HEK293 (cell line): Measurements from ENCODE around the gene SAMD5.

ENCODE experiments used
- CTCF ChIA-PET: fragments of 350-600 bp; formaldehyde crosslinking; extraction: SDS; loops from one replicate; lab custom pipeline; 2021; ENCODE audit warnings: antibody characterized with exemption; lab: Yijun Ruan, JAX
- POLR2A ChIA-PET: fragments of 300-600 bp; formaldehyde crosslinking; extraction: SDS; loops from one replicate; lab custom pipeline; 2020; ENCODE audit warnings: antibody characterized with exemption, inconsistent platforms; lab: Yijun Ruan, JAX
- H3K27ac ChIP-seq: fragments of 200-500 bp; sonication (Bioruptor generic); 2 replicates; pipeline ENCODE4 v1.5.1; 2014; ENCODE audit warnings: low read depth, low read length, control low read depth, inconsistent platforms; ENCODE audit errors: extremely low read depth
- H3K36me3 ChIP-seq, 2 experiments: fragments of 200-500 bp in 1 of 2; sonication (Bioruptor generic) in 1 of 2; 1 replicate in 1 of 2; 2 replicates in 1 of 2; pipeline ENCODE4 v1.5.1; 2014 to 2017; ENCODE audit warnings: inconsistent platforms in 2 of 2, low read length in 2 of 2; ENCODE audit not compliant: control insufficient read depth in 2 of 2, insufficient read depth in 1 of 2
- H3K4me1 ChIP-seq: fragments of 200-500 bp; sonication (Bioruptor generic); 2 replicates; pipeline ENCODE4 v1.5.1; 2014; ENCODE audit warnings: mild to moderate bottlenecking, low read length, inconsistent platforms; ENCODE audit not compliant: control insufficient read depth, insufficient read depth
- H3K4me3 ChIP-seq: 2 replicates; pipeline ENCODE4 v1.5.1; 2011; ENCODE audit warnings: low read depth, mild to moderate bottlenecking, control low read depth, low read length, moderate library complexity
- H3K9me3 ChIP-seq: fragments of 200-500 bp; sonication (Bioruptor generic); 2 replicates; pipeline ENCODE4 v1.5.1; 2014; ENCODE audit warnings: low read depth, low read length, inconsistent platforms; ENCODE audit not compliant: control insufficient read depth, insufficient read depth
- GLI2 ChIP-seq: fragments of 450-650 bp; formaldehyde crosslinking; IDR thresholded peaks from 2 replicates; pipeline ENCODE4; 2017; ENCODE audit warnings: missing biosample characterization, missing genetic modification characterization, low read depth, borderline replicate concordance
- HOXA7 ChIP-seq: sonication (generic); formaldehyde crosslinking; IDR thresholded peaks from 2 replicates; pipeline ENCODE4 v1.8.1; 2022; ENCODE audit warnings: missing genetic modification reagents, borderline replicate concordance
- IKZF3 ChIP-seq: fragments of 450-650 bp; IDR thresholded peaks from 2 replicates; pipeline ENCODE4 v1.5.0; 2018; ENCODE audit warnings: missing biosample characterization, mild to moderate bottlenecking, missing genetic modification characterization, moderate library complexity
- YY1 ChIP-seq: fragments of 450-650 bp; formaldehyde crosslinking; IDR thresholded peaks from 2 replicates; pipeline ENCODE4 v1.5.1; 2018; ENCODE audit warnings: missing biosample characterization, missing genetic modification characterization
- ZBTB20 ChIP-seq: fragments of 450-650 bp; formaldehyde crosslinking; IDR thresholded peaks from 2 replicates; pipeline ENCODE4 v1.5.1; 2016; ENCODE audit warnings: missing biosample characterization, missing genetic modification characterization
- ZFP3 ChIP-seq: fragments of 450-650 bp; formaldehyde crosslinking; IDR thresholded peaks from 2 replicates; pipeline ENCODE4 v1.5.1; 2016; ENCODE audit warnings: low read depth, missing biosample characterization, missing genetic modification characterization
- ZNF112 ChIP-seq: fragments of 450-650 bp; formaldehyde crosslinking; IDR thresholded peaks from 2 replicates; pipeline ENCODE4 v1.5.0; 2017; ENCODE audit warnings: missing biosample characterization, missing genetic modification characterization
- ZNF19 ChIP-seq: fragments of 450-650 bp; formaldehyde crosslinking; IDR thresholded peaks from 2 replicates; pipeline ENCODE4; 2016; ENCODE audit warnings: missing biosample characterization, missing genetic modification characterization, low read depth
- ZNF221 ChIP-seq: fragments of 450-650 bp; formaldehyde crosslinking; IDR thresholded peaks from 2 replicates; pipeline ENCODE4 v1.5.1; 2017; ENCODE audit warnings: missing biosample characterization, missing genetic modification characterization, borderline replicate concordance
- ZNF433 ChIP-seq: fragments of 450-650 bp; formaldehyde crosslinking; IDR thresholded peaks from 2 replicates; pipeline ENCODE4 v1.5.1; 2016; ENCODE audit warnings: missing biosample characterization, missing genetic modification characterization, low read depth
- ZNF600 ChIP-seq: fragments of 450-650 bp; formaldehyde crosslinking; IDR thresholded peaks from 2 replicates; pipeline ENCODE4 v1.5.1; 2016; ENCODE audit warnings: missing biosample characterization, missing genetic modification characterization
- ZNF658 ChIP-seq: fragments of 450-650 bp; formaldehyde crosslinking; IDR thresholded peaks from 2 replicates; pipeline ENCODE4; 2016; ENCODE audit warnings: missing biosample characterization, missing genetic modification characterization
- ZNF660 ChIP-seq: fragments of 450-650 bp; IDR thresholded peaks from 2 replicates; pipeline ENCODE4 v1.5.1; 2018; ENCODE audit warnings: missing biosample characterization, mild to moderate bottlenecking, missing genetic modification characterization
- TF ChIP-seq, protein P1 (sequence below): fragments of 450-650 bp; IDR thresholded peaks from 2 replicates; pipeline ENCODE4 v1.5.1; 2018; ENCODE audit warnings: missing biosample characterization, missing genetic modification characterization
- TF ChIP-seq, protein P2 (sequence below): fragments of 450-650 bp; formaldehyde crosslinking; IDR thresholded peaks from 2 replicates; pipeline ENCODE4 v1.5.1; 2016; ENCODE audit warnings: missing biosample characterization, missing genetic modification characterization, borderline replicate concordance
- TF ChIP-seq, protein P3 (sequence below): fragments of 450-650 bp; formaldehyde crosslinking; IDR thresholded peaks from 2 replicates; pipeline ENCODE4 v1.5.1; 2017; ENCODE audit warnings: missing biosample characterization, missing genetic modification characterization

SAMD5 gene

DNA sequence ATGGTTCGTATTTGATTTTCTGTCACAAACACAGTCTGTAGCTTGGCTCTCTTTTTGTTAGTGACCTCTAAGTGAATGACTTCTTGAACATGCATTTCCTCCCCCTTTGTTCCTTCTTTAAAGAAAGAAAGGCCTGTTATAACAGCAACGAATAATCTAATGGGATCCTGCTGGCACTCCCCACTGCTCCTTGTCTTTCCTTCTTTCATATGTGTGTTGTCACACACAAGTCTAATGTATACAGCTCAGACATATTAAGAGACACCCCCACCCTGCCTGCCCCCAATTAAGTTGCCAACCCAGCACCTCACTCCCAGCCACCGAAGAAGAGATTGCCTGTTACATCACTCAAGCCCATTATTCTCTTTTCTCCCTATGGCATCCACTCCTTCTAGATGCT, 4.9 kb upstream of the SAMD5 start:
- TF ChIP-seq ZNF19 (tag by site-specific recombination) (no peak), ZNF221 (tag by site-specific recombination) (no peak), IKZF3 (tag by site-specific recombination) (no peak), GLI2 (tag by site-specific recombination) (no peak), ZBTB20 (tag by site-specific recombination) (no peak), ZNF600 (tag by site-specific recombination) (no peak)
- TF ChIP-seq, protein P1, sequence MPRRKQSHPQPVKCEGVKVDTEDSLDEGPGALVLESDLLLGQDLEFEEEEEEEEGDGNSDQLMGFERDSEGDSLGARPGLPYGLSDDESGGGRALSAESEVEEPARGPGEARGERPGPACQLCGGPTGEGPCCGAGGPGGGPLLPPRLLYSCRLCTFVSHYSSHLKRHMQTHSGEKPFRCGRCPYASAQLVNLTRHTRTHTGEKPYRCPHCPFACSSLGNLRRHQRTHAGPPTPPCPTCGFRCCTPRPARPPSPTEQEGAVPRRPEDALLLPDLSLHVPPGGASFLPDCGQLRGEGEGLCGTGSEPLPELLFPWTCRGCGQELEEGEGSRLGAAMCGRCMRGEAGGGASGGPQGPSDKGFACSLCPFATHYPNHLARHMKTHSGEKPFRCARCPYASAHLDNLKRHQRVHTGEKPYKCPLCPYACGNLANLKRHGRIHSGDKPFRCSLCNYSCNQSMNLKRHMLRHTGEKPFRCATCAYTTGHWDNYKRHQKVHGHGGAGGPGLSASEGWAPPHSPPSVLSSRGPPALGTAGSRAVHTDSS (tag by site-specific recombination) = no peak
- TF ChIP-seq, protein P2, sequence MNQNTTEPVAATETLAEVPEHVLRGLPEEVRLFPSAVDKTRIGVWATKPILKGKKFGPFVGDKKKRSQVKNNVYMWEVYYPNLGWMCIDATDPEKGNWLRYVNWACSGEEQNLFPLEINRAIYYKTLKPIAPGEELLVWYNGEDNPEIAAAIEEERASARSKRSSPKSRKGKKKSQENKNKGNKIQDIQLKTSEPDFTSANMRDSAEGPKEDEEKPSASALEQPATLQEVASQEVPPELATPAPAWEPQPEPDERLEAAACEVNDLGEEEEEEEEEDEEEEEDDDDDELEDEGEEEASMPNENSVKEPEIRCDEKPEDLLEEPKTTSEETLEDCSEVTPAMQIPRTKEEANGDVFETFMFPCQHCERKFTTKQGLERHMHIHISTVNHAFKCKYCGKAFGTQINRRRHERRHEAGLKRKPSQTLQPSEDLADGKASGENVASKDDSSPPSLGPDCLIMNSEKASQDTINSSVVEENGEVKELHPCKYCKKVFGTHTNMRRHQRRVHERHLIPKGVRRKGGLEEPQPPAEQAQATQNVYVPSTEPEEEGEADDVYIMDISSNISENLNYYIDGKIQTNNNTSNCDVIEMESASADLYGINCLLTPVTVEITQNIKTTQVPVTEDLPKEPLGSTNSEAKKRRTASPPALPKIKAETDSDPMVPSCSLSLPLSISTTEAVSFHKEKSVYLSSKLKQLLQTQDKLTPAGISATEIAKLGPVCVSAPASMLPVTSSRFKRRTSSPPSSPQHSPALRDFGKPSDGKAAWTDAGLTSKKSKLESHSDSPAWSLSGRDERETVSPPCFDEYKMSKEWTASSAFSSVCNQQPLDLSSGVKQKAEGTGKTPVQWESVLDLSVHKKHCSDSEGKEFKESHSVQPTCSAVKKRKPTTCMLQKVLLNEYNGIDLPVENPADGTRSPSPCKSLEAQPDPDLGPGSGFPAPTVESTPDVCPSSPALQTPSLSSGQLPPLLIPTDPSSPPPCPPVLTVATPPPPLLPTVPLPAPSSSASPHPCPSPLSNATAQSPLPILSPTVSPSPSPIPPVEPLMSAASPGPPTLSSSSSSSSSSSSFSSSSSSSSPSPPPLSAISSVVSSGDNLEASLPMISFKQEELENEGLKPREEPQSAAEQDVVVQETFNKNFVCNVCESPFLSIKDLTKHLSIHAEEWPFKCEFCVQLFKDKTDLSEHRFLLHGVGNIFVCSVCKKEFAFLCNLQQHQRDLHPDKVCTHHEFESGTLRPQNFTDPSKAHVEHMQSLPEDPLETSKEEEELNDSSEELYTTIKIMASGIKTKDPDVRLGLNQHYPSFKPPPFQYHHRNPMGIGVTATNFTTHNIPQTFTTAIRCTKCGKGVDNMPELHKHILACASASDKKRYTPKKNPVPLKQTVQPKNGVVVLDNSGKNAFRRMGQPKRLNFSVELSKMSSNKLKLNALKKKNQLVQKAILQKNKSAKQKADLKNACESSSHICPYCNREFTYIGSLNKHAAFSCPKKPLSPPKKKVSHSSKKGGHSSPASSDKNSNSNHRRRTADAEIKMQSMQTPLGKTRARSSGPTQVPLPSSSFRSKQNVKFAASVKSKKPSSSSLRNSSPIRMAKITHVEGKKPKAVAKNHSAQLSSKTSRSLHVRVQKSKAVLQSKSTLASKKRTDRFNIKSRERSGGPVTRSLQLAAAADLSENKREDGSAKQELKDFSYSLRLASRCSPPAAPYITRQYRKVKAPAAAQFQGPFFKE = no peak
- ChIA-PET POLR2A (no interaction called here), CTCF (interaction anchor here (0.8 to 5.4 kb wide), 5 partner anchors 112 to 674 kb away, joined by 3 to 80 read pairs (median 4); no protein-coding TSS in a partner anchor)

DNA sequence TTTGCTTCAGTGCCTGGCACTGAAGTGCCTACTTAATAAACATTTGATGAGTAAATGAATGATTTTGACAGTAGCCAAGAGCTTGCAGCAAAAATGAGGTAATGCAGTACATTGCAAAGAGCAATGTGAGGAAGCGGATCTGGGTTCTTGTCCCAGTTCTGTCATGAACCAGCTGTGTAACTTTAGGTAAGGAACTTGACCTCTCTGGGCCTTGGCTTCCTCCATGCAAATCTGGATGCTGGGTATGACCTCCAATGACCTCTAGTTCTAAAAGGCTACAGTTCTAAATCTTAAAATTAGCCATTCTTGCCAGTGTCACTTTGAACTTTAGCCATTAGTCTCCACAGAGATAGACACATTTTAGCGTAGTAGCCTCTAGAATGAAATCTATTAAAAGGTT, 3.6 kb upstream of the SAMD5 start:
- H3K9me3 ChIP-seq = no peaks in the 10 kb centered on the region
- no peak for TF ChIP-seq ZNF658 (tag by site-specific recombination)
- TF ChIP-seq ZNF433 (tag by site-specific recombination) = no peak
- no peak for TF ChIP-seq YY1 (tag by site-specific recombination)
- H3K36me3 ChIP-seq = no peaks in the 10 kb centered on the region
- H3K27ac ChIP-seq = no peak overlapping the region
- ChIA-PET CTCF (interaction anchor here (0.7 to 5.4 kb wide), 7 partner anchors 9 to 949 kb away, joined by 3 to 80 read pairs (median 4); no protein-coding TSS in a partner anchor), POLR2A (no interaction called here)
- no peak overlapping the region for H3K4me3 ChIP-seq
- H3K4me1 ChIP-seq = peaks cover 6% of the 10 kb centered on the region

More for the DNA sequence above, 4.9 kb upstream of the SAMD5 start:
- Histone ChIP-seq H3K36me3 (no peaks in the 10 kb centered on the region), H3K4me1 (peaks cover 4% of the 10 kb centered on the region), H3K9me3 (no peaks in the 10 kb centered on the region), H3K4me3 (no peak overlapping the region), H3K27ac (no peak overlapping the region)

DNA sequence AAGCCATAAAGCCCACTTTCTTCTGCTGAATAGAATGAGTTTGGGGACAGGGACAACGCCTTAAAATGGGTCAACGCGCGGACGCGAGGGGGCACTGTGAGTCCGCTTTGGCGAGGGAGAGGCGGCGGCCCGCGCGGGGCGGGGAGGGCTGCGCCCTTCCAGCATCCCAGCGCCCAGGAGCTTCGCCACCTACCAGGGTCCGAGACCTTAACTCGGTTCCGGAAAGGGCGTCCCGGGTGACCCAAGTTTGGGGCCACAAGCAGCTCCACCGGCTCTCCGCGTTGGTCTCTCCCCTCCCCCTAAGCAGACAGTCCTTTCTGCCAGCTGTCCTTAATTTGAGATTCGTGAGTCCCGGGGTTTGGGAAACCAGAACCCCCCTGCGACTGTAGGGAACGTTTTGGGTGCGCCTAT, 1.8 kb upstream of the SAMD5 start:
- Histone ChIP-seq H3K27ac (no peak overlapping the region; the same call in 1 of the 2 replicates), H3K4me1 (peaks cover 11% of the 10 kb centered on the region), H3K4me3 (peak overlapping the region; percentile 79), H3K9me3 (no peaks in the 10 kb centered on the region), H3K36me3 (no peaks in the 10 kb centered on the region)
- ChIA-PET CTCF (interaction anchor here (0.6 to 5.4 kb wide), 76 partner anchors 8 to 1029 kb away, joined by 3 to 80 read pairs (median 4); no protein-coding TSS in a partner anchor), POLR2A (interaction anchor here (1.3 kb wide), 1 partner anchor 673 kb away, joined by 3 read pairs; no protein-coding TSS in a partner anchor)
- TF ChIP-seq ZFP3 (tag by site-specific recombination) (no peak), ZNF112 (tag by site-specific recombination) (no peak), ZNF660 (tag by site-specific recombination) (peak; percentile 51; the same call in 1 of the 2 replicates), HOXA7 (CRISPR knock-in tag) (no peak)
- TF ChIP-seq, protein P3, sequence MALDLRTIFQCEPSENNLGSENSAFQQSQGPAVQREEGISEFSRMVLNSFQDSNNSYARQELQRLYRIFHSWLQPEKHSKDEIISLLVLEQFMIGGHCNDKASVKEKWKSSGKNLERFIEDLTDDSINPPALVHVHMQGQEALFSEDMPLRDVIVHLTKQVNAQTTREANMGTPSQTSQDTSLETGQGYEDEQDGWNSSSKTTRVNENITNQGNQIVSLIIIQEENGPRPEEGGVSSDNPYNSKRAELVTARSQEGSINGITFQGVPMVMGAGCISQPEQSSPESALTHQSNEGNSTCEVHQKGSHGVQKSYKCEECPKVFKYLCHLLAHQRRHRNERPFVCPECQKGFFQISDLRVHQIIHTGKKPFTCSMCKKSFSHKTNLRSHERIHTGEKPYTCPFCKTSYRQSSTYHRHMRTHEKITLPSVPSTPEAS (tag by site-specific recombination) = no peak
- TF ChIP-seq, protein P2 = no peak
